B cell (primary cell): Measurements from ENCODE around the gene PDCD1LG2.

ENCODE experiments used
- CTCF ChIP-seq: fragments of 200-600 bp; IDR thresholded peaks from one replicate; pipeline ENCODE4 v1.8.0; 2022; ENCODE audit warnings: antibody characterized with exemption, mild to moderate bottlenecking
- EZH2 ChIP-seq: IDR thresholded peaks from 2 replicates; pipeline ENCODE4 v1.6.1; 2012; ENCODE audit warnings: borderline replicate concordance, low read depth, mild to moderate bottlenecking, moderate library complexity, low read length; ENCODE audit not compliant: insufficient read depth, poor library complexity, severe bottlenecking

GRCh38 chr9:5518937-5519319, 8.6 kb downstream of the PDCD1LG2 start:
- no peak for TF ChIP-seq CTCF
- TF ChIP-seq EZH2, result no peak
